ENCODE data around the gene SEC14L3. TPM values are rescaled to one million over a fixed set of nuclear protein-coding genes. Genes with fewer than 3 reads are reported as not detected.

The SEC14L3 gene
- total and polyA plus RNA-seq, 2 of the 13 experiments (the other 11 are each of a cell fraction or from before 2014, with no cell fraction given) = not detected

DNA sequence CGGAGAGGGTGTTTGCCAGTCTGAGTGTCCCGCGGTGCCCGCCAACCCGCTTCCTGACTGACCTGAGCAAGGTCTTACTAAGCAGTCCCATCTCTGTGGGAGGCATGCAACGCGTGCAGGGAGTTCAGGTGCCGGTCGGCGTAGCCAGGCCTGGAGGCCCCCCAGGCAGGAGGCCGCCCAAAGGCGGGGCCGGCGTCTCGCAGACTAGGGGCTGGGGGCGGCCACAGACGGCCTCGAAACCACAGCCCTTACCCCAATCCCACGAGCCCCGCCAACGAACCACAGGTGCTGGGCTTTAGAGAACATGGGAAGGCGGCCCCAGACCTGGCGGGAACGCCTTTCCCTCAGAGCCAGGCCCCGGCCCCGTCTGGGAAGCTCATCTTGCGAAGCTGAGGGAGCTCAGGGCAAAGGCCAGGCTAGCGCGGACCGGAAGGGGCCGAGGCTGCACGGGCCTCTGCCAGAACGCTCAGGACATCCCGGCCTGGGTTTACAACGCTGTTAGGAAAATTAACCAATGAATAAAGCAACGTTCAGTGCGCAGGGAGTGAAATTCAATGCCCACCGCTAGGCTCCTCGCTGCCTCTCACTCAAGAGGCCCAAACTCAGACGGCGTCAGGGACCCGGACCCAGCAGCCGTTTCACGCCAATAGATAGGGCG, 48.4 kb downstream of the SEC14L3 start (continued):
- TF ChIP-seq ZHX2 (IDR thresholded peaks at IDR 0.05; ENCODE audit: low read depth) (no peak), ZHX2 (CRISPR knock-in tag; IDR thresholded peaks at IDR 0.05; ENCODE audit: borderline replicate concordance) (peak; percentile 82; the same call in 1 of the 2 replicates), ETV5 (CRISPR knock-in tag; IDR thresholded peaks at IDR 0.05; ENCODE audit: borderline replicate concordance) (peak; percentile 59), ZNF605 (CRISPR knock-in tag; IDR thresholded peaks at IDR 0.05) (0 out of 2 replicates have a peak, but pooled peaks have one; percentile 33), MED13 (CRISPR knock-in tag; IDR thresholded peaks at IDR 0.05) (0 out of 2 replicates have a peak, but pooled peaks have one; percentile 60), ZNF775 (CRISPR knock-in tag; IDR thresholded peaks at IDR 0.05; ENCODE audit: borderline replicate concordance) (0 out of 2 replicates have a peak, but pooled peaks have one; percentile 48), MAFG (CRISPR knock-in tag; IDR thresholded peaks at IDR 0.05) (no peak), ZFP41 (CRISPR knock-in tag; IDR thresholded peaks at IDR 0.05; ENCODE audit: borderline replicate concordance) (no peak), SYNCRIP (IDR thresholded peaks at IDR 0.05; ENCODE audit: insufficient read depth, low read depth, low read length) (no peak), SMAD9 (CRISPR knock-in tag; IDR thresholded peaks at IDR 0.05) (no peak), RORA (CRISPR knock-in tag; IDR thresholded peaks at IDR 0.05) (no peak)
- TF ChIP-seq, protein P1, sequence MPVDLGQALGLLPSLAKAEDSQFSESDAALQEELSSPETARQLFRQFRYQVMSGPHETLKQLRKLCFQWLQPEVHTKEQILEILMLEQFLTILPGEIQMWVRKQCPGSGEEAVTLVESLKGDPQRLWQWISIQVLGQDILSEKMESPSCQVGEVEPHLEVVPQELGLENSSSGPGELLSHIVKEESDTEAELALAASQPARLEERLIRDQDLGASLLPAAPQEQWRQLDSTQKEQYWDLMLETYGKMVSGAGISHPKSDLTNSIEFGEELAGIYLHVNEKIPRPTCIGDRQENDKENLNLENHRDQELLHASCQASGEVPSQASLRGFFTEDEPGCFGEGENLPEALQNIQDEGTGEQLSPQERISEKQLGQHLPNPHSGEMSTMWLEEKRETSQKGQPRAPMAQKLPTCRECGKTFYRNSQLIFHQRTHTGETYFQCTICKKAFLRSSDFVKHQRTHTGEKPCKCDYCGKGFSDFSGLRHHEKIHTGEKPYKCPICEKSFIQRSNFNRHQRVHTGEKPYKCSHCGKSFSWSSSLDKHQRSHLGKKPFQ (CRISPR knock-in tag; IDR thresholded peaks at IDR 0.05; ENCODE audit: insufficient replicate concordance) = peak; percentile 87
- TF ChIP-seq, protein P2, sequence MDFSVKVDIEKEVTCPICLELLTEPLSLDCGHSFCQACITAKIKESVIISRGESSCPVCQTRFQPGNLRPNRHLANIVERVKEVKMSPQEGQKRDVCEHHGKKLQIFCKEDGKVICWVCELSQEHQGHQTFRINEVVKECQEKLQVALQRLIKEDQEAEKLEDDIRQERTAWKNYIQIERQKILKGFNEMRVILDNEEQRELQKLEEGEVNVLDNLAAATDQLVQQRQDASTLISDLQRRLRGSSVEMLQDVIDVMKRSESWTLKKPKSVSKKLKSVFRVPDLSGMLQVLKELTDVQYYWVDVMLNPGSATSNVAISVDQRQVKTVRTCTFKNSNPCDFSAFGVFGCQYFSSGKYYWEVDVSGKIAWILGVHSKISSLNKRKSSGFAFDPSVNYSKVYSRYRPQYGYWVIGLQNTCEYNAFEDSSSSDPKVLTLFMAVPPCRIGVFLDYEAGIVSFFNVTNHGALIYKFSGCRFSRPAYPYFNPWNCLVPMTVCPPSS (IDR thresholded peaks at IDR 0.05) = no peak
- TF ChIP-seq, protein P3, sequence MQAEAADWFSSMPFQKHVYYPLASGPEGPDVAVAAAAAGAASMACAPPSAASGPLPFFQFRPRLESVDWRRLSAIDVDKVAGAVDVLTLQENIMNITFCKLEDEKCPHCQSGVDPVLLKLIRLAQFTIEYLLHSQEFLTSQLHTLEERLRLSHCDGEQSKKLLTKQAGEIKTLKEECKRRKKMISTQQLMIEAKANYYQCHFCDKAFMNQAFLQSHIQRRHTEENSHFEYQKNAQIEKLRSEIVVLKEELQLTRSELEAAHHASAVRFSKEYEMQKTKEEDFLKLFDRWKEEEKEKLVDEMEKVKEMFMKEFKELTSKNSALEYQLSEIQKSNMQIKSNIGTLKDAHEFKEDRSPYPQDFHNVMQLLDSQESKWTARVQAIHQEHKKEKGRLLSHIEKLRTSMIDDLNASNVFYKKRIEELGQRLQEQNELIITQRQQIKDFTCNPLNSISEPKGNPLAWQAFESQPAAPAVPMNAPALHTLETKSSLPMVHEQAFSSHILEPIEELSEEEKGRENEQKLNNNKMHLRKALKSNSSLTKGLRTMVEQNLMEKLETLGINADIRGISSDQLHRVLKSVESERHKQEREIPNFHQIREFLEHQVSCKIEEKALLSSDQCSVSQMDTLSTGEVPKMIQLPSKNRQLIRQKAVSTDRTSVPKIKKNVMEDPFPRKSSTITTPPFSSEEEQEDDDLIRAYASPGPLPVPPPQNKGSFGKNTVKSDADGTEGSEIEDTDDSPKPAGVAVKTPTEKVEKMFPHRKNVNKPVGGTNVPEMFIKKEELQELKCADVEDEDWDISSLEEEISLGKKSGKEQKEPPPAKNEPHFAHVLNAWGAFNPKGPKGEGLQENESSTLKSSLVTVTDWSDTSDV (CRISPR knock-in tag; IDR thresholded peaks at IDR 0.05) = peak; percentile 82; the same call in 1 of the 2 replicates

Measured in HepG2 (cell line).